HepG2 (cell line): ENCODE measurements around the gene B4GALT5. TPM values are rescaled to one million over a fixed set of nuclear protein-coding genes. Genes with fewer than 3 reads are reported as not detected.

ENCODE experiments used
- ASH2L ChIP-seq: fragments of 300-600, 200-600 bp; sonication (generic); IDR thresholded peaks from 2 replicates; pipeline ENCODE4 v1.7.0; 2017; ENCODE audit warnings: low read depth, mild to moderate bottlenecking, moderate library complexity, mixed read lengths, low read length; ENCODE audit not compliant: insufficient read length
- ELF3 ChIP-seq: IDR thresholded peaks from 2 replicates; pipeline ENCODE4 v1.6.1; 2016; ENCODE audit warnings: missing genetic modification reagents, missing compliant biosample characterization
- JUND ChIP-seq: sonication (generic); formaldehyde crosslinking; IDR thresholded peaks from 2 replicates; pipeline ENCODE4 v1.8.0; 2022; ENCODE audit warnings: mild to moderate bottlenecking, missing genetic modification reagents
- KAT8 ChIP-seq: IDR thresholded peaks from 2 replicates; pipeline ENCODE4 v1.6.1; 2016; ENCODE audit warnings: missing genetic modification reagents, missing compliant biosample characterization
- MIER2 ChIP-seq: IDR thresholded peaks from 2 replicates; pipeline ENCODE4 v1.6.1; 2016; ENCODE audit warnings: missing biosample characterization, missing genetic modification reagents
- TEAD3 ChIP-seq: optimal IDR thresholded peaks from 2 replicates; pipeline ENCODE3; 2016; ENCODE audit warnings: borderline replicate concordance
- ZMYM2 ChIP-seq: sonication (generic); formaldehyde crosslinking; IDR thresholded peaks from 2 replicates; pipeline ENCODE4 v1.8.0; 2022; ENCODE audit warnings: mild to moderate bottlenecking, missing genetic modification reagents
- ZNF10 ChIP-seq: sonication (generic); formaldehyde crosslinking; IDR thresholded peaks from 2 replicates; pipeline ENCODE4 v1.4.0; 2020; ENCODE audit warnings: mild to moderate bottlenecking, low read depth, missing genetic modification reagents, borderline replicate concordance
- ZNF205 ChIP-seq: IDR thresholded peaks from 2 replicates; pipeline ENCODE4 v1.6.1; 2018; ENCODE audit warnings: missing biosample characterization, missing genetic modification reagents
- ZNF224 ChIP-seq: sonication (generic); formaldehyde crosslinking; IDR thresholded peaks from 2 replicates; pipeline ENCODE4 v1.5.0; 2020; ENCODE audit warnings: mild to moderate bottlenecking, missing genetic modification reagents
- ZNF253 ChIP-seq: sonication (generic); formaldehyde crosslinking; IDR thresholded peaks from 2 replicates; pipeline ENCODE4 v1.8.0; 2022; ENCODE audit warnings: mild to moderate bottlenecking, missing genetic modification reagents, borderline replicate concordance
- polyA plus RNA-seq, 8 experiments: library from polyadenylated mRNA; depleted of rRNA in 3 of 8; stranded (reverse) in 7 of 8; unstranded in 1 of 8; fragments of >200 nt; fragmentation: Illumina TruSeq in 4 of 8; extraction: Trizol in 4 of 8; gene quantifications; 2 replicates each; pipeline versions ENCODE4 v1.2.1 to v1.2.3, GENCODE V29; 2011 to 2016; ENCODE audit warnings: low read depth in 4 of 8, missing spikeins in 1 of 8, mixed read lengths in 1 of 8; ENCODE audit not compliant: insufficient read depth in 1 of 8
- total RNA-seq, 5 experiments: library from RNA; depleted of rRNA; stranded (reverse); fragments of >200 nt; fragmentation: Illumina TruSeq; extraction: Trizol; gene quantifications; 2 replicates each; pipeline ENCODE4 v1.2.3, GENCODE V29; 2016; ENCODE audit warnings: low read depth in 1 of 5
- TF ChIP-seq, protein P1 (sequence below): sonication (generic); formaldehyde crosslinking; IDR thresholded peaks from 2 replicates; pipeline ENCODE4 v1.4.0; 2020; ENCODE audit warnings: mild to moderate bottlenecking, missing genetic modification reagents, borderline replicate concordance
- TF ChIP-seq, protein P2 (sequence below): sonication (generic); formaldehyde crosslinking; IDR thresholded peaks from 2 replicates; pipeline ENCODE4 v1.4.0; 2020; ENCODE audit warnings: missing genetic modification reagents, borderline replicate concordance
- TF ChIP-seq, protein P3 (sequence below): sonication (generic); formaldehyde crosslinking; IDR thresholded peaks from 2 replicates; pipeline ENCODE4 v1.5.1; 2020; ENCODE audit warnings: mild to moderate bottlenecking, missing genetic modification reagents, moderate library complexity
- TF ChIP-seq, protein P4 (sequence below): IDR thresholded peaks from 2 replicates; pipeline ENCODE4 v1.6.1; 2016; ENCODE audit warnings: missing biosample characterization, missing genetic modification reagents, low read depth

B4GALT5 gene
- total and polyA plus RNA-seq, 2 of the 13 experiments (the other 11 are each of a cell fraction or from before 2014, with no cell fraction given) = 27.3 to 30.9 TPM

DNA sequence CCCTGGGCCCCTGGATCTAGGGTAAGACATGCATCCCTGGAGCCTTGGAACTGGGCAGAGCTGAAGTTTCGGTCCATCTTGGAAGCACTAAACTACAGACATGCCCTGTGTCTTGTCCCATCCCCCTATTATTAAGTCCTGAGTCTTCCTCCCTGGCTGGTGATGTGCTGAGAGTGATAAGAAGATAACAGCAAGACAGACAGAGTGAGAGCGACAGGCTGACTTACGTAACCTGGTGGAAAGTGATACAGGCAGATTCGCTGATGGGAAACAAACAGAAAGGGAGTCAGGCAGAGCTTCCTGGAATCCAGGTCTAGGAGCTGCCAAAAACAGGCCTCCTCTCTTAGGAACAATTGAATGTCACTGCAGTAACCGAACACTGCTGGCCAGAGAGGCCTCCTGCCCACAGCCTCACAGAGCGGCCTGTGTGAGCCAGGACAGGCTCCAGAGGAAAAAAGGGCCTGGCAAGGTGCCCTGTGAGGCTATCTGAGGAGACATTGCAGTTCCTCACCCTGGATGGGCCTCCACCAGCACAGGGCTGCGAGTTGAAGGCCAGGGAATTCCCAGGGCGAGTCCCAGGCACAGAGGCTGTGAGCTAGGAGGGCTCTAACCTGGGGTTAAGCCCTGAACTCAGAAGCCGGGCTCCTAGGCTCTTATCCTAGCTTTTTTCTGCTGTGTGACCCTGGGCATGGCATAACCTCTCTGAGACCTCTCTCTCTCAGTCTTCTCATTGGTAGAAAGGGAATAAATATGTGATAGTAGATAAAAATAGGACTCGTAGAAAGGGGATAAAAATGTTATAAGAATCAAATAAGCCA lies 34.2 kb upstream of the B4GALT5 start (continued):
- TF ChIP-seq, protein P1, sequence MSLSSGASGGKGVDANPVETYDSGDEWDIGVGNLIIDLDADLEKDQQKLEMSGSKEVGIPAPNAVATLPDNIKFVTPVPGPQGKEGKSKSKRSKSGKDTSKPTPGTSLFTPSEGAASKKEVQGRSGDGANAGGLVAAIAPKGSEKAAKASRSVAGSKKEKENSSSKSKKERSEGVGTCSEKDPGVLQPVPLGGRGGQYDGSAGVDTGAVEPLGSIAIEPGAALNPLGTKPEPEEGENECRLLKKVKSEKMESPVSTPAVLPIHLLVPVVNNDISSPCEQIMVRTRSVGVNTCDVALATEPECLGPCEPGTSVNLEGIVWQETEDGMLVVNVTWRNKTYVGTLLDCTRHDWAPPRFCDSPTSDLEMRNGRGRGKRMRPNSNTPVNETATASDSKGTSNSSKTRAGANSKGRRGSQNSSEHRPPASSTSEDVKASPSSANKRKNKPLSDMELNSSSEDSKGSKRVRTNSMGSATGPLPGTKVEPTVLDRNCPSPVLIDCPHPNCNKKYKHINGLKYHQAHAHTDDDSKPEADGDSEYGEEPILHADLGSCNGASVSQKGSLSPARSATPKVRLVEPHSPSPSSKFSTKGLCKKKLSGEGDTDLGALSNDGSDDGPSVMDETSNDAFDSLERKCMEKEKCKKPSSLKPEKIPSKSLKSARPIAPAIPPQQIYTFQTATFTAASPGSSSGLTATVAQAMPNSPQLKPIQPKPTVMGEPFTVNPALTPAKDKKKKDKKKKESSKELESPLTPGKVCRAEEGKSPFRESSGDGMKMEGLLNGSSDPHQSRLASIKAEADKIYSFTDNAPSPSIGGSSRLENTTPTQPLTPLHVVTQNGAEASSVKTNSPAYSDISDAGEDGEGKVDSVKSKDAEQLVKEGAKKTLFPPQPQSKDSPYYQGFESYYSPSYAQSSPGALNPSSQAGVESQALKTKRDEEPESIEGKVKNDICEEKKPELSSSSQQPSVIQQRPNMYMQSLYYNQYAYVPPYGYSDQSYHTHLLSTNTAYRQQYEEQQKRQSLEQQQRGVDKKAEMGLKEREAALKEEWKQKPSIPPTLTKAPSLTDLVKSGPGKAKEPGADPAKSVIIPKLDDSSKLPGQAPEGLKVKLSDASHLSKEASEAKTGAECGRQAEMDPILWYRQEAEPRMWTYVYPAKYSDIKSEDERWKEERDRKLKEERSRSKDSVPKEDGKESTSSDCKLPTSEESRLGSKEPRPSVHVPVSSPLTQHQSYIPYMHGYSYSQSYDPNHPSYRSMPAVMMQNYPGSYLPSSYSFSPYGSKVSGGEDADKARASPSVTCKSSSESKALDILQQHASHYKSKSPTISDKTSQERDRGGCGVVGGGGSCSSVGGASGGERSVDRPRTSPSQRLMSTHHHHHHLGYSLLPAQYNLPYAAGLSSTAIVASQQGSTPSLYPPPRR (CRISPR knock-in tag) = no peak
- TF ChIP-seq ZNF205 (0 out of 2 replicates have a peak, but pooled peaks have one; percentile 12), ELF3 (CRISPR knock-in tag) (peak; percentile 36; the same call in 1 of the 2 replicates), TEAD3 (CRISPR knock-in tag) (peak; percentile 79), ZNF224 (no peak), KAT8 (CRISPR knock-in tag) (peak; percentile 35; the same call in 1 of the 2 replicates), JUND (CRISPR knock-in tag) (no peak), ASH2L (peak; percentile 32), ZNF253 (peak; percentile 35; the same call in 1 of the 2 replicates), ZNF10 (CRISPR knock-in tag) (no peak), MIER2 (CRISPR knock-in tag) (no peak), ZMYM2 (CRISPR knock-in tag) (peak; percentile 75)
- TF ChIP-seq, protein P2, sequence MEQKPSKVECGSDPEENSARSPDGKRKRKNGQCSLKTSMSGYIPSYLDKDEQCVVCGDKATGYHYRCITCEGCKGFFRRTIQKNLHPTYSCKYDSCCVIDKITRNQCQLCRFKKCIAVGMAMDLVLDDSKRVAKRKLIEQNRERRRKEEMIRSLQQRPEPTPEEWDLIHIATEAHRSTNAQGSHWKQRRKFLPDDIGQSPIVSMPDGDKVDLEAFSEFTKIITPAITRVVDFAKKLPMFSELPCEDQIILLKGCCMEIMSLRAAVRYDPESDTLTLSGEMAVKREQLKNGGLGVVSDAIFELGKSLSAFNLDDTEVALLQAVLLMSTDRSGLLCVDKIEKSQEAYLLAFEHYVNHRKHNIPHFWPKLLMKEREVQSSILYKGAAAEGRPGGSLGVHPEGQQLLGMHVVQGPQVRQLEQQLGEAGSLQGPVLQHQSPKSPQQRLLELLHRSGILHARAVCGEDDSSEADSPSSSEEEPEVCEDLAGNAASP (CRISPR knock-in tag) = peak; percentile 61; the same call in 1 of the 2 replicates
- TF ChIP-seq, protein P3, sequence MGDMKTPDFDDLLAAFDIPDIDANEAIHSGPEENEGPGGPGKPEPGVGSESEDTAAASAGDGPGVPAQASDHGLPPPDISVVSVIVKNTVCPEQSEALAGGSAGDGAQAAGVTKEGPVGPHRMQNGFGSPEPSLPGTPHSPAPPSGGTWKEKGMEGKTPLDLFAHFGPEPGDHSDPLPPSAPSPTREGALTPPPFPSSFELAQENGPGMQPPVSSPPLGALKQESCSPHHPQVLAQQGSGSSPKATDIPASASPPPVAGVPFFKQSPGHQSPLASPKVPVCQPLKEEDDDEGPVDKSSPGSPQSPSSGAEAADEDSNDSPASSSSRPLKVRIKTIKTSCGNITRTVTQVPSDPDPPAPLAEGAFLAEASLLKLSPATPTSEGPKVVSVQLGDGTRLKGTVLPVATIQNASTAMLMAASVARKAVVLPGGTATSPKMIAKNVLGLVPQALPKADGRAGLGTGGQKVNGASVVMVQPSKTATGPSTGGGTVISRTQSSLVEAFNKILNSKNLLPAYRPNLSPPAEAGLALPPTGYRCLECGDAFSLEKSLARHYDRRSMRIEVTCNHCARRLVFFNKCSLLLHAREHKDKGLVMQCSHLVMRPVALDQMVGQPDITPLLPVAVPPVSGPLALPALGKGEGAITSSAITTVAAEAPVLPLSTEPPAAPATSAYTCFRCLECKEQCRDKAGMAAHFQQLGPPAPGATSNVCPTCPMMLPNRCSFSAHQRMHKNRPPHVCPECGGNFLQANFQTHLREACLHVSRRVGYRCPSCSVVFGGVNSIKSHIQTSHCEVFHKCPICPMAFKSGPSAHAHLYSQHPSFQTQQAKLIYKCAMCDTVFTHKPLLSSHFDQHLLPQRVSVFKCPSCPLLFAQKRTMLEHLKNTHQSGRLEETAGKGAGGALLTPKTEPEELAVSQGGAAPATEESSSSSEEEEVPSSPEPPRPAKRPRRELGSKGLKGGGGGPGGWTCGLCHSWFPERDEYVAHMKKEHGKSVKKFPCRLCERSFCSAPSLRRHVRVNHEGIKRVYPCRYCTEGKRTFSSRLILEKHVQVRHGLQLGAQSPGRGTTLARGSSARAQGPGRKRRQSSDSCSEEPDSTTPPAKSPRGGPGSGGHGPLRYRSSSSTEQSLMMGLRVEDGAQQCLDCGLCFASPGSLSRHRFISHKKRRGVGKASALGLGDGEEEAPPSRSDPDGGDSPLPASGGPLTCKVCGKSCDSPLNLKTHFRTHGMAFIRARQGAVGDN (CRISPR knock-in tag) = peak; percentile 60
- TF ChIP-seq, protein P4, sequence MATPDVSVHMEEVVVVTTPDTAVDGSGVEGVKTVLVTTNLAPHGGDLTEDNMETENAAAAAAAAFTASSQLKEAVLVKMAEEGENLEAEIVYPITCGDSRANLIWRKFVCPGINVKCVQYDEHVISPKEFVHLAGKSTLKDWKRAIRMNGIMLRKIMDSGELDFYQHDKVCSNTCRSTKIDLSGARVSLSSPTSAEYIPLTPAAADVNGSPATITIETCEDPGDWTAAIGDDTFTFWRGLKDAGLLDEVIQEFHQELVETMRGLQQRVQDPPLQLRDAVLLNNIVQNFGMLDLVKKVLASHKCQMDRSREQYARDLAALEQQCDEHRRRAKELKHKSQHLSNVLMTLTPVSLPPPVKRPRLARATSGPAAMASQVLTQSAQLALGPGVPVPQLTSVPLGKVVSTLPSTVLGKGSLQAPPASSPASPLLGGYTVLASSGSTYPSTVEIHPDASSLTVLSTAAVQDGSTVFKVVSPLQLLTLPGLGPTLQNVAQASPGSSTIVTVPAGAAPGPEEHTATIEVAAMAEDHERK (CRISPR knock-in tag) = no peak
